Measurements from ENCODE around the gene MAPRE3.

GRCh38 chr2:27016801-27017325 lies 46.4 kb downstream of the MAPRE3 start:
- no peak for TF ChIP-seq ZNF565 (CRISPR knock-in tag; conservative IDR thresholded peaks at IDR 0.05; ENCODE audit: low read depth)
- TF ChIP-seq, protein P1, sequence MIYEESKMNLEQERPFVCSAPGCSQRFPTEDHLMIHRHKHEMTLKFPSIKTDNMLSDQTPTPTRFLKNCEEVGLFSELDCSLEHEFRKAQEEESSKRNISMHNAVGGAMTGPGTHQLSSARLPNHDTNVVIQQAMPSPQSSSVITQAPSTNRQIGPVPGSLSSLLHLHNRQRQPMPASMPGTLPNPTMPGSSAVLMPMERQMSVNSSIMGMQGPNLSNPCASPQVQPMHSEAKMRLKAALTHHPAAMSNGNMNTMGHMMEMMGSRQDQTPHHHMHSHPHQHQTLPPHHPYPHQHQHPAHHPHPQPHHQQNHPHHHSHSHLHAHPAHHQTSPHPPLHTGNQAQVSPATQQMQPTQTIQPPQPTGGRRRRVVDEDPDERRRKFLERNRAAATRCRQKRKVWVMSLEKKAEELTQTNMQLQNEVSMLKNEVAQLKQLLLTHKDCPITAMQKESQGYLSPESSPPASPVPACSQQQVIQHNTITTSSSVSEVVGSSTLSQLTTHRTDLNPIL (CRISPR knock-in tag; IDR thresholded peaks at IDR 0.05; ENCODE audit: low read depth) = no peak
- no peak for TF ChIP-seq TSHZ2 (CRISPR knock-in tag; IDR thresholded peaks at IDR 0.05)
- no peak for TF ChIP-seq ISL1 (CRISPR knock-in tag; IDR thresholded peaks at IDR 0.05)
- TF ChIP-seq, protein P2, sequence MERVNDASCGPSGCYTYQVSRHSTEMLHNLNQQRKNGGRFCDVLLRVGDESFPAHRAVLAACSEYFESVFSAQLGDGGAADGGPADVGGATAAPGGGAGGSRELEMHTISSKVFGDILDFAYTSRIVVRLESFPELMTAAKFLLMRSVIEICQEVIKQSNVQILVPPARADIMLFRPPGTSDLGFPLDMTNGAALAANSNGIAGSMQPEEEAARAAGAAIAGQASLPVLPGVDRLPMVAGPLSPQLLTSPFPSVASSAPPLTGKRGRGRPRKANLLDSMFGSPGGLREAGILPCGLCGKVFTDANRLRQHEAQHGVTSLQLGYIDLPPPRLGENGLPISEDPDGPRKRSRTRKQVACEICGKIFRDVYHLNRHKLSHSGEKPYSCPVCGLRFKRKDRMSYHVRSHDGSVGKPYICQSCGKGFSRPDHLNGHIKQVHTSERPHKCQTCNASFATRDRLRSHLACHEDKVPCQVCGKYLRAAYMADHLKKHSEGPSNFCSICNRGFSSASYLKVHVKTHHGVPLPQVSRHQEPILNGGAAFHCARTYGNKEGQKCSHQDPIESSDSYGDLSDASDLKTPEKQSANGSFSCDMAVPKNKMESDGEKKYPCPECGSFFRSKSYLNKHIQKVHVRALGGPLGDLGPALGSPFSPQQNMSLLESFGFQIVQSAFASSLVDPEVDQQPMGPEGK (CRISPR knock-in tag; IDR thresholded peaks at IDR 0.05; ENCODE audit: borderline replicate concordance) = no peak
- no peak for TF ChIP-seq CSRNP3 (CRISPR knock-in tag; IDR thresholded peaks at IDR 0.05)
- no peak for TF ChIP-seq SNAI2 (CRISPR knock-in tag; IDR thresholded peaks at IDR 0.05)
- TF ChIP-seq ZFP3 (CRISPR knock-in tag; IDR thresholded peaks at IDR 0.05) = no peak

All from SK-N-SH treated with all-trans-retinoic acid at 6 μM for 48 hours (cell line).